ENCODE results near the gene SIAH2.

SIAH2 gene

DNA sequence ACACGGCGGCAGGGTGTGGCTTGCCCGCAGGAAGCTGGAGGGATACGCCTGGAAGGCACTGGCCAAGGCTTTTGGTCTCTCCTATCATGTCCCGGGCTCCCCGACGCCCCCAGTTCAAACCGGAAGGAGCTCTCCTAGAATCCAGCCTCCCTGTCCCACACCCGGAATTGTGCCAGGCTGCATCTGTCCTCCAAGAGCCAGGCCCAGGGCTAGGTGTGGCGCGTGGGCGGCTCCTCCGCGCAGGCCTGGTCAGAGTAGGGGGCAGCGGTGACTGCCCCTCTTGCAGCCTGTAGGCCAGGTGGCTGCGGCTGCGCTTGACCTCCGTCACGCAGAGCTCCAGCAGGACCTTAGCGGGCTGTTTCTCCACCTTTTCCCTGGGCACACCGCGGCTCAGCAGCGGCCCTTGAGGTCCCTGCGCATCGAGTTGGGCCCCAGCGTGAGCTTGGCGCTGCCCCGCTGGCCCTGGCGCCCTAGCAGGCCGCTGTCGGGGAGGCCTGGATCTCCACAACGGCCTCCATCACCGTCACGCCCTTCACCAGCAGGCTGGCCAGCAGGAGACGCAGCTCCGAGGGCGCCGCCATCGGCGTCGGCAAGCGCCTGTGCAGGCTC is 15.9 kb upstream of the SIAH2 start:
- Histone ChIP-seq H3K9me2 (replicated peaks; ENCODE audit: insufficient read depth, low read length) (no peaks in the 10 kb centered on the region), H3K4me2 (ENCODE audit: low read depth, low read length) (no peak overlapping the region), H3F3A (ENCODE audit: insufficient read depth, low read length) (no peaks in the 10 kb centered on the region), H3K27ac (ENCODE audit: low read length) (no peak overlapping the region), H2AFZ (ENCODE audit: low read length) (no peak overlapping the region), H3K9ac (ENCODE audit: low read length) (no peak overlapping the region), H3K4me1 (ENCODE audit: low read length) (no peaks in the 10 kb centered on the region), H3K79me2 (ENCODE audit: low read length) (no peaks in the 10 kb centered on the region), H3K9me3 (replicated peaks; ENCODE audit: insufficient read depth, low read length) (no peaks in the 10 kb centered on the region), H4K20me1 (ENCODE audit: insufficient read depth, low read length) (no peaks in the 10 kb centered on the region), H3K27me3 (replicated peaks; ENCODE audit: insufficient read depth, low read length) (no peaks in the 10 kb centered on the region), H3K4me3 (ENCODE audit: low read length) (no peak overlapping the region), H3K36me3 (replicated peaks; ENCODE audit: insufficient read depth, low read length) (no peaks in the 10 kb centered on the region)
- no peak for DNase-seq
- no peak for TF ChIP-seq EZH2 (optimal IDR thresholded peaks at IDR 0.05; ENCODE audit: low read depth, low read length)
- no peak for TF ChIP-seq CTCF (IDR thresholded peaks at IDR 0.05; ENCODE audit: low read length)
- no peak for TF ChIP-seq EZH2phosphoT487 (IDR thresholded peaks at IDR 0.05; ENCODE audit: low read length)

GRCh38 chr3:150775001-150775599 is 12.1 kb upstream of the SIAH2 start:
- no peaks in the 10 kb centered on the region for H3K9me3 ChIP-seq (replicated peaks; ENCODE audit: insufficient read depth, low read length)

GRCh38 chr3:150773616-150774192 is 10.7 kb upstream of the SIAH2 start:
- H3K4me3 ChIP-seq (ENCODE audit: low read length) = no peak overlapping the region
- DNase-seq = no peak
- TF ChIP-seq CTCF (IDR thresholded peaks at IDR 0.05; ENCODE audit: low read length) (no peak), EZH2 (optimal IDR thresholded peaks at IDR 0.05; ENCODE audit: low read depth, low read length) (no peak), EZH2phosphoT487 (IDR thresholded peaks at IDR 0.05; ENCODE audit: low read length) (no peak)
- H3K27ac ChIP-seq (ENCODE audit: low read length) = no peak overlapping the region
- H3K4me2 ChIP-seq (ENCODE audit: low read depth, low read length) = no peak overlapping the region
- H3K4me1 ChIP-seq (ENCODE audit: low read length) = no peaks in the 10 kb centered on the region
- H3K36me3 ChIP-seq (replicated peaks; ENCODE audit: insufficient read depth, low read length) = no peaks in the 10 kb centered on the region
- no peaks in the 10 kb centered on the region for H3F3A ChIP-seq (ENCODE audit: insufficient read depth, low read length)
- no peaks in the 10 kb centered on the region for H3K9me2 ChIP-seq (replicated peaks; ENCODE audit: insufficient read depth, low read length)
- H2AFZ ChIP-seq (ENCODE audit: low read length) = no peak overlapping the region
- no peaks in the 10 kb centered on the region for H3K27me3 ChIP-seq (replicated peaks; ENCODE audit: insufficient read depth, low read length)
- no peaks in the 10 kb centered on the region for H4K20me1 ChIP-seq (ENCODE audit: insufficient read depth, low read length)
- no peaks in the 10 kb centered on the region for H3K9me3 ChIP-seq (replicated peaks; ENCODE audit: insufficient read depth, low read length)
- no peak overlapping the region for H3K9ac ChIP-seq (ENCODE audit: low read length)
- no peaks in the 10 kb centered on the region for H3K79me2 ChIP-seq (ENCODE audit: low read length)

More at GRCh38 chr3:150775001-150775599, 12.1 kb upstream of the SIAH2 start:
- H3K9ac ChIP-seq (ENCODE audit: low read length) = no peak overlapping the region
- H3K27ac ChIP-seq (ENCODE audit: low read length) = no peak overlapping the region
- DNase-seq = no peak
- no peak overlapping the region for H2AFZ ChIP-seq (ENCODE audit: low read length)
- no peaks in the 10 kb centered on the region for H3K27me3 ChIP-seq (replicated peaks; ENCODE audit: insufficient read depth, low read length)
- no peaks in the 10 kb centered on the region for H4K20me1 ChIP-seq (ENCODE audit: insufficient read depth, low read length)
- no peak overlapping the region for H3K4me2 ChIP-seq (ENCODE audit: low read depth, low read length)
- no peak for TF ChIP-seq EZH2phosphoT487 (IDR thresholded peaks at IDR 0.05; ENCODE audit: low read length)
- TF ChIP-seq CTCF (IDR thresholded peaks at IDR 0.05; ENCODE audit: low read length) = no peak
- no peak for TF ChIP-seq EZH2 (optimal IDR thresholded peaks at IDR 0.05; ENCODE audit: low read depth, low read length)
- no peaks in the 10 kb centered on the region for H3K4me1 ChIP-seq (ENCODE audit: low read length)
- H3F3A ChIP-seq (ENCODE audit: insufficient read depth, low read length) = no peaks in the 10 kb centered on the region
- H3K4me3 ChIP-seq (ENCODE audit: low read length) = no peak overlapping the region
- no peaks in the 10 kb centered on the region for H3K36me3 ChIP-seq (replicated peaks; ENCODE audit: insufficient read depth, low read length)
- H3K9me2 ChIP-seq (replicated peaks; ENCODE audit: insufficient read depth, low read length) = no peaks in the 10 kb centered on the region
- H3K79me2 ChIP-seq (ENCODE audit: low read length) = no peaks in the 10 kb centered on the region

Data from MM.1S (cell line).